ENCODE data around the gene PIK3CD.
A peak's percentile ranks its signal among the peaks of the same experiment; 100 is the strongest.

Gene PIK3CD

DNA sequence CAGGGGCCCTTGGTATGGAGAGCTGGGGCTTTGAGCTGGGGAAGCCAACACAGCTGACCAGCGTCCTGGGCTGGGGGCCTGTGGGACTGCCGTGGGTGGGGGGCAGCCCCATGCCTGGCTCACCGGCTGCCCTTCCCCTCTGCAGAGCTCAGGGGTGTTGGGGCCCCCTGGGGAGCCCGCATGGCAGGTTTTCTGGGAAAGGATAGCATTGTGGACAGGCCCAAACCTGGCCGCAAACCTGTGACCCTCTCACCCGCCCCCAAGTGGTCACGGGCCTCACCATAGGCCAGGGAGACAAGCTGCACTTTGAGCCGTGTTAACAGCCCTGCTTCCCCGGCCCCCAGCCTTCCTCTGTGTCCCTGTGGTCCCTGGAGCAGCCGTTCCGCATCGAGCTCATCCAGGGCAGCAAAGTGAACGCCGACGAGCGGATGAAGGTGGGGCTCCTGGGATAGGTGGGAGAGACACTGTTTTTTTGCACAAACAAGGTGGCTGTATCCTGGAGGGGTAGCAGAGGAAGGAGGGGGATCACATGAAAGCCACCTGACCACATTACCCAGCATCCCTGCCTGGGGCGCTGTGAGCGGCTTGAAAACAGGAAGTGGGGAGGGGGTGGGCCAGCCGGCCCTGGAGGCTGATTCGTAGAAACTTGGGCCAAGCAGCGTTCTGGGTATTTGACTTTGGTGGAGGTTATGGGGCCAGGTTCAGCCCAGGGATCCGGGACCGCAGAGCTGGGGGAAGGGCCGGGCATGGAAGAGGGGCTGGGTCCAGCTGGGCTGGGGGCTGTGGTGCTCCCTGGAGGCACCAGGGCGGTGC is 65.9 kb downstream of the PIK3CD start:
- FAIRE-seq, result no peak
- no peak for DNase-seq (ENCODE audit: low spot score)

DNA sequence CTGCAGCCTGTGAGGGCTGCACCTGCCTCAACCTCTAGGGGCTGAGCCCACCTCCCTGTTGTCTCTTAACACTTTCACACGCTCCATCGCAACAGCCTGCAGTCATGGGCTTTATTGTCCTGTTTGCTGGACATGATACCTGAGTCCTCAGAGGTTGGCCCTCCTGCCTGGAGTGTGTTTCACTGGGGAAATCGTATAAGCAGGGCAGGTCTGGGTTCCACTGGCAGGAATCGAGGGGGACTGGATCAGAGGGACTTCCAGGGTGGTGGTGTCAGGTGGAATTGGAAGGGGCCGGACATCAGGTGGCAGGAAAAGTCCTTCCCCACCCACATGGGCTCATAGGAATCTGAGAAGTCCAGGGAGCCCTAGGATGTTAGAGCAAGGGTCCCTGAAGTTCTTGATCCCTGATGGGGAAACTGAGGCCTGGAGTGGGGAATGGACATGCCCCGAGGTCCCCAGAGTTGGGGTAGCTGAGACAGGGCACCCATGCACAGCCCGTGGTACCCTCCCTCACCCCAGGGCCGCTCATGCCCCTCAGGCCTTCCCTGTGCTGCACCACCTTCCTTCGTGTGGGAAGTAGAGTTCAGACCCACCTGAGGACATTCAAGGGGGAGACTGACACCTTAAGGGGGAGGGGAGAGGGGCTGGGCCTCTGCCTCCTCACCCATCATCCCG is 66.6 kb downstream of the PIK3CD start:
- no peak for FAIRE-seq
- DNase-seq (ENCODE audit: low spot score), result no peak

DNA sequence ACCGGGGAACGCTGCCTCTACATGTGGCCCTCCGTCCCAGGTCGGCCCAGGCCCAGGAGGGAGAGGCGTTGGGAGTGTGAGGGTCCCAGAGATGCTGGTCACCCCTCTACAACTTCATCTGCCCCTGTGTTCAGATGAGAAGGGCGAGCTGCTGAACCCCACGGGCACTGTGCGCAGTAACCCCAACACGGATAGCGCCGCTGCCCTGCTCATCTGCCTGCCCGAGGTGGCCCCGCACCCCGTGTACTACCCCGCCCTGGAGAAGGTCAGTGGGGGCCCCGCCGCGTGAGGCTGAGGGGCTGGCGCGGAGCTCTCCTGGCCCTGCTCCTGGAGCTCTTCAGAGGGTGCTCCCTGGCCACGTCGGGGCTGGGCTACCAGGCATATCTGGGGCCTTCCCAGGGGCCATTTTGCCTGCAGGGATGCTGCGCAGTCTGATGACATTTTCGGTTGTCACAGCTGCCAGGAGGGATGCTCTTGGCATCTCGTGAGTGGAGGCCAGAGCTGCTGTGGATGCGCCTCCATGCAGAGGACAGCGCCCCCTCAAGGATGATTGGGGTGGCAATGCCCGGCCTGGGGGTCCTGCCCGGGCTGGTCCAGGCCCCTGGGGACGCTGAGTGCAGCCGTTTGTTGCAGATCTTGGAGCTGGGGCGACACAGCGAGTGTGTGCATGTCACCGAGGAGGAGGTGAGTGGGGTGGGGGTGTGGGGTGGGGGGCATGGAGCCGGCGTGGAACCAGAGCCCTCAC is 68.6 kb downstream of the PIK3CD start:
- DNase-seq (ENCODE audit: low spot score) (no peak), FAIRE-seq (no peak)

DNA sequence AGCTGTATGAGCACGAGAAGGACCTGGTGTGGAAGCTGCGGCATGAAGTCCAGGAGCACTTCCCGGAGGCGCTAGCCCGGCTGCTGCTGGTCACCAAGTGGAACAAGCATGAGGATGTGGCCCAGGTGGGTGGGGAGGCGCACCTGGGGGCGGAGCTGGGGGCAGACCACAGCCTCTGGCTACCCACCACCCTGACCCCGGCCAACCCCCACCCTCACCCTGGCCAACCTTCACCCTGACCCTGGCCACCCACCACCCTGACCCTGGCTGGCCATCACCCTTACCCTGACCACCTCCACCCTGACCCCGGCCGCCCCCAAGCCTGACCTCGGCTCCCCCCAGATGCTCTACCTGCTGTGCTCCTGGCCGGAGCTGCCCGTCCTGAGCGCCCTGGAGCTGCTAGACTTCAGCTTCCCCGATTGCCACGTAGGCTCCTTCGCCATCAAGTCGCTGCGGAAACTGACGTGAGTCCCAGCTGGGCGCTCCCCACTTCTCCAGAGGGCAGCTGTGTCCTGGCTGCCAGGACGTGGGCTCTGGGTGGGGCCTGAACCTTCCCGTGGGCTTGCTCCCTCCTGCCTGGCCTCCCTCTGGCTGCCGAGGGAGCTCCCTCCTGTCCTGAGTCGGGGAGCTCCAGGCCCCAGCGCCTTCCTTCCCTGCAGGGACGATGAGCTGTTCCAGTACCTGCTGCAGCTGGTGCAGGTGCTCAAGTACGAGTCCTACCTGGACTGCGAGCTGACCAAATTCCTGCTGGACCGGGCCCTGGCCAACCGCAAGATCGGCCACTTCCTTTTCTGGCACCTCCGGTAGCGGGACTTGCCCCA is 69.5 kb downstream of the PIK3CD start:
- no peak for DNase-seq (ENCODE audit: low spot score)
- no peak for FAIRE-seq

- FAIRE-seq (no peak), DNase-seq (ENCODE audit: low spot score) (no peak)
These were observed 70.3 kb downstream of the PIK3CD start for GRCh38 chr1:9721606-9722377.

DNA sequence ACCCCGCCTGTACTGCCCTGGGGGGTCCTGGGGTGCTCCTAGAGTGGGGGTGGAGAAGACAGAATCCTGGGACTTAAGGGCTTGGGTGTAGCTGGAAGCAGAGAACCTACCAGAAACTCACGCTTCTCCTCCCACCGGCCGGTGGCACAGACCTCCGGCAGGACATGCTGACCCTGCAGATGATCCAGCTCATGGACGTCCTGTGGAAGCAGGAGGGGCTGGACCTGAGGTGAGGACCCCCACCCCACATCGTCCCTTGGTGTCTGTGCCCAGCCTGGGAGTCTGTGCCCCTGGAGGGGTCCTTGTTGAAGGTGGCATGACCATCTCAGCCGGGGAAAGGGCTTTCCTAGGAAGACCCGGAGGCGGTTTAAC is 70.8 kb downstream of the PIK3CD start:
- DNase-seq (ENCODE audit: low spot score), result no peak
- no peak for FAIRE-seq

DNA sequence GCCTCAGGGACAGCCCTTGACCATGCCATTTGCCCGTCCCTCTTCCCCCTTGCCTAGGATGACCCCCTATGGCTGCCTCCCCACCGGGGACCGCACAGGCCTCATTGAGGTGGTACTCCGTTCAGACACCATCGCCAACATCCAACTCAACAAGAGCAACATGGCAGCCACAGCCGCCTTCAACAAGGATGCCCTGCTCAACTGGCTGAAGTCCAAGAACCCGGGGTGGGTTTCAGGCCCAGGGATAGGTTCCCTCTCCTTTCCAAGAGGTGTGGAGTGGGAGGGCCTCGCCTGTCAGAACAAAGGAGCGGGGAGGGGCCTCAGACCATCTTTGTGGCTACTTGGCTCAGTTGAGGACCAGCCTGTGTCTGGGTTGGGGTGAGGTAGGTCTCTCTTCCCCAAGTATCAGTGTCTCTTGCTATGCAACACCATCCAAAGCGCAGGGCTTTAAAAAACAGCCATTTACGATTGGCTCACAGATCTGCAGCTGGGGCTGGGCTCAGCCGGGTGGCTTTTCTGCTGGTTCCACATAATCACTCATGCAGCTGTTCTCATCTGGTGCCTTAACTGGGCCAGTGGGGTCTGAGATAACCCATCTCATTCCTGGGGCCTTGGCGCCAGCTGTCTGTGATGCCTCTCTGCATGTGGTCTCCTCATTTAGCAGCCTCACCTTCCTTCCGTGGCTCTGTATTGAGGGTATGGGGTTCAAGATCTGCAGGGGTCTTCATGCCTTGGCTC is 71.7 kb downstream of the PIK3CD start:
- DNase-seq (ENCODE audit: low spot score), result no peak
- no peak for FAIRE-seq

DNA sequence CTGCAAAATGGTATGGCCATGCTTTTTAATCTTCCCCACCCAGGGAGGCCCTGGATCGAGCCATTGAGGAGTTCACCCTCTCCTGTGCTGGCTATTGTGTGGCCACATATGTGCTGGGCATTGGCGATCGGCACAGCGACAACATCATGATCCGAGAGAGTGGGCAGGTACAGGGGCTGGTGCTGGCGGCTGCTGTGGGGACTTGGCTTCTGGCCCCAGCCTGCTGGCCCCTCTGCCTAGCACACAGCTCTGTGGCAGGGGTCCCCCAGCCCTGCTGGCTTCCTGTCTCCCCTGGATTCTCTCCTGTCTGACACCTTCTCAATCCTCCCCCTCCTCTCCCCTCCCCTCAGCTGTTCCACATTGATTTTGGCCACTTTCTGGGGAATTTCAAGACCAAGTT is 72.4 kb downstream of the PIK3CD start:
- FAIRE-seq (no peak), DNase-seq (ENCODE audit: low spot score) (no peak)

DNA sequence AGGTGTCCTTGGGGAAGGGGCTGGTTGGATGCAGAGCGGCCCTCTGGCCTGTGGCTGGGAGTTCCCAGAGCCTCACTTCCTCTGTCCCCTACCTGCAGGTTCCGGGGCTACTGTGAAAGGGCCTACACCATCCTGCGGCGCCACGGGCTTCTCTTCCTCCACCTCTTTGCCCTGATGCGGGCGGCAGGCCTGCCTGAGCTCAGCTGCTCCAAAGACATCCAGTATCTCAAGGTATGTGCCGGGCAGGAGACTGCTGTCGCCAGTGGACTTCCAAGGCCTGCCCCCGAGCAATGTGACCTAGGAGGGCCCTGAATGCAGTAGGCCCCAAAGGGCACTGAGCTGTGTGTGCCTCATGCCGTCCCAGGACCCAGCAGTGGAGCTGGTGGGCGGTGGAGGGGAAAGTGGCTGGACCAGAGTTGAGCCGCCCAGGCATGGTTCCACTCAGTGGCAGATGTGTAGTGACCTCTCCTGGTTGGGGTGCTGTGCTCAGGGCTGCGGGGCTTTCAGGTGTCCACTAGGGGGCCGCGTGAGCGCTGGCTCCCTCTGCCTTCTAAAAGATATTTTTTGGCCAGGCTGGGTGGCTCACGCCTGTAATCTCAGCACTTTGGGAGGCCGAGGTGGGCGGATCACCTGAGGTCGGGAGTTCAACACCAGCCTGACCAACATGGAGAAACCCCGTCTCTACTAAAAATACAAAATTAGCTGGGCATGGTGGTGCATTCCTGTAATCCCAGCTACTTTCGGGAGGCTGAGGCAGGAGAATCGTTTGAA is 73.4 kb downstream of the PIK3CD start:
- FAIRE-seq, result no peak
- peak; percentile 50 for DNase-seq (ENCODE audit: low spot score)

DNA sequence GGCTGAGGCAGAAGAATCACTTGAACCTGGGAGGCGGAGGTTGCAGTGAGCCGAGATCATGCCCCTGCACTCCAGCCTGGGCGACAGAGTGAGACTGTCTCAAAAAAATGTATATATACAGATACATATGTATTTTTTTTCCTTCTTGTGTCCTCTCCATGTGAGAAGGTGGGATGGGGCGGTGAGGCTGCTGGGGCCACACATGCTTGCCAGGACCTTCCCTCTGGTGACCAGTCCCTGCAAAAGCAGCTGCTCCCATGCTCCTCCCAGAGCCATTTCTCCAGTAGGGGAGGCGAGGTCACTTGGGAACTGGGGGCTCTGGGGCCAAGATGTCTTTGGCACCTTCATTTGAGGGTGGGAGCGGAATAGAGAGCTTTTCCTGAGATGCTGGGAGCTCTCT is 74.9 kb downstream of the PIK3CD start:
- no peak for DNase-seq (ENCODE audit: low spot score)
- FAIRE-seq, result no peak

DNA sequence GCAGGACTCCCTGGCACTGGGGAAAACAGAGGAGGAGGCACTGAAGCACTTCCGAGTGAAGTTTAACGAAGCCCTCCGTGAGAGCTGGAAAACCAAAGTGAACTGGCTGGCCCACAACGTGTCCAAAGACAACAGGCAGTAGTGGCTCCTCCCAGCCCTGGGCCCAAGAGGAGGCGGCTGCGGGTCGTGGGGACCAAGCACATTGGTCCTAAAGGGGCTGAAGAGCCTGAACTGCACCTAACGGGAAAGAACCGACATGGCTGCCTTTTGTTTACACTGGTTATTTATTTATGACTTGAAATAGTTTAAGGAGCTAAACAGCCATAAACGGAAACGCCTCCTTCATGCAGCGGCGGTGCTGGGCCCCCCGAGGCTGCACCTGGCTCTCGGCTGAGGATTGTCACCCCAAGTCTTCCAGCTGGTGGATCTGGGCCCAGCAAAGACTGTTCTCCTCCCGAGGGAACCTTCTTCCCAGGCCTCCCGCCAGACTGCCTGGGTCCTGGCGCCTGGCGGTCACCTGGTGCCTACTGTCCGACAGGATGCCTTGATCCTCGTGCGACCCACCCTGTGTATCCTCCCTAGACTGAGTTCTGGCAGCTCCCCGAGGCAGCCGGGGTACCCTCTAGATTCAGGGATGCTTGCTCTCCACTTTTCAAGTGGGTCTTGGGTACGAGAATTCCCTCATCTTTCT is 75.5 kb downstream of the PIK3CD start:
- FAIRE-seq, result no peak
- DNase-seq (ENCODE audit: low spot score), result no peak

DNA sequence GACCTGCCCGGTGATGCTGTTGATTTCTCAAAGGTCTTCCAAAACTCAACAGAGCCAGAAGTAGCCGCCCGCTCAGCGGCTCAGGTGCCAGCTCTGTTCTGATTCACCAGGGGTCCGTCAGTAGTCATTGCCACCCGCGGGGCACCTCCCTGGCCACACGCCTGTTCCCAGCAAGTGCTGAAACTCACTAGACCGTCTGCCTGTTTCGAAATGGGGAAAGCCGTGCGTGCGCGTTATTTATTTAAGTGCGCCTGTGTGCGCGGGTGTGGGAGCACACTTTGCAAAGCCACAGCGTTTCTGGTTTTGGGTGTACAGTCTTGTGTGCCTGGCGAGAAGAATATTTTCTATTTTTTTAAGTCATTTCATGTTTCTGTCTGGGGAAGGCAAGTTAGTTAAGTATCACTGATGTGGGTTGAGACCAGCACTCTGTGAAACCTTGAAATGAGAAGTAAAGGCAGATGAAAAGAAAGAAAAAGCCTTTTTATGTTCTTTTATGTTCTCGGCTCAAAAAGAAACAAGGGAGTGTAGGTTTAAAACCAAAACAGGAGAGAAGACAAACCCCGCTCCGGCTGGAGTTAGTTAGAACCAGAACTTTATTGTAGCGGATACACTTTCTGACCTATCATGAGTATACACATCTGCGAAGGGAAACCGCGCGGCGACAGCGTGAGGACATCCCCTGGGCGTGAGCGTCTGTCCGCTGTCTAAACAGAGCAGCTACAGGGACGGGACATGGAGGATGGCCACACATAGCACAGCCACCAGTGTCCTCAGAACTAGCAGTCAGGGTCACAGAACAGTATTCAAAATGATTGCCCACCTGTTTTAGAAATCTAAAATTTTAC is 77.1 kb downstream of the PIK3CD start:
- no peak for FAIRE-seq
- no peak for DNase-seq (ENCODE audit: low spot score)

DNA sequence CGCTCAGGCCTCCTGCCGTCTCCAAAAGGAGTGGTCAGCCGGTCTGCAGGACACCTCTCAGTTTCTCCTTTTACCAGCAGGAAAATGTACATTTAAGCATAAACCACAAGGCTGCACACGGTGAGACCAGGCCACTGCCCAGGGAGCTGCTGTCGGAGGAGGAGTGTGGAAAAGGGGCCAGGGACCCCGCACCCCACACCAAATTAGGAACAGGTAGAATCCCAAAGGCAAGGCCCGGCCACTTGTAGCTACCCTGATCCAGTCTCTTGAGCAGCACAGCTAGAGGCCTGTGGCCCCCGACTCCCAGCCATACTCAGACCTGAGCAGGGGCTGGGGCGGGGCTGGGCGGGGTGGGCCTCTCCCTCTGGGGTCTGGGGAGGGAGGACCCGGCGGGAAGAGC is 78.0 kb downstream of the PIK3CD start:
- FAIRE-seq (no peak), DNase-seq (ENCODE audit: low spot score) (no peak)

GRCh38 chr1:9730096-9730901 is 78.8 kb downstream of the PIK3CD start:
- FAIRE-seq, result no peak

DNA sequence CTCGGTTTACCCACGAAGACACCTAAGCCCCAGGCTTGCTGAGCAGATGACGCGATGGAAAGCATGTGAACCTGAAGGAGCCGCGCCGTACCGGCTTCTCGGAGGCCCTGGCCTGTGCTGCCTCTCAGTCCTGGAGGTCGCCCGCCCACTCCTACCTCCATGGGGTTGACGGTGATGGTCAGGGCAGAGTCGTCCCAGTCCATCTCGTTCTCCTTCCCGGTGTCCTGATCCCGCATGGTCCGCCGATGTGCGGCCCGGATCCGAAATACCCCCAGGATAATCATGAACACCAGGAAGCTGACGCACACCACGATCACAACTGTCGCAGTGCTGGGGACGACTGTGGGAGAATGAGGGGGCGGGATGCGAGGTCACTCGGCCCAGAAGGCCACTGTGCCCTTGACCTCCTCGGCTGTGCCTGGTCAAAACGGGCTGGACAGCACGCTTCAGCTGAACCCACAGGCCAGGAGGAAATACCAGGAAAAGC is 79.6 kb downstream of the PIK3CD start:
- DNase-seq (ENCODE audit: low spot score) (no peak), FAIRE-seq (no peak)

More at GRCh38 chr1:9730096-9730901, 78.8 kb downstream of the PIK3CD start:
- no peak for DNase-seq (ENCODE audit: low spot score)

- no peak for FAIRE-seq
These were observed 80.0 kb downstream of the PIK3CD start for GRCh38 chr1:9731561-9731960.

More at GRCh38 chr1:9731561-9731960, 80.0 kb downstream of the PIK3CD start:
- DNase-seq (ENCODE audit: low spot score), result no peak

Measured in RCC 7860 (cell line).